Erythroblast (primary cell): ENCODE data around the gene UBR7.

ENCODE experiments used
- GATA1 ChIP-seq: IDR thresholded peaks from 2 replicates; pipeline ENCODE4 v1.6.1; 2011; ENCODE audit warnings: low read depth, mild to moderate bottlenecking, control low read depth, low read length, moderate library complexity
- POLR2A ChIP-seq: IDR thresholded peaks from 2 replicates; pipeline ENCODE4 v1.6.1; 2011; ENCODE audit warnings: mild to moderate bottlenecking, low read length

DNA sequence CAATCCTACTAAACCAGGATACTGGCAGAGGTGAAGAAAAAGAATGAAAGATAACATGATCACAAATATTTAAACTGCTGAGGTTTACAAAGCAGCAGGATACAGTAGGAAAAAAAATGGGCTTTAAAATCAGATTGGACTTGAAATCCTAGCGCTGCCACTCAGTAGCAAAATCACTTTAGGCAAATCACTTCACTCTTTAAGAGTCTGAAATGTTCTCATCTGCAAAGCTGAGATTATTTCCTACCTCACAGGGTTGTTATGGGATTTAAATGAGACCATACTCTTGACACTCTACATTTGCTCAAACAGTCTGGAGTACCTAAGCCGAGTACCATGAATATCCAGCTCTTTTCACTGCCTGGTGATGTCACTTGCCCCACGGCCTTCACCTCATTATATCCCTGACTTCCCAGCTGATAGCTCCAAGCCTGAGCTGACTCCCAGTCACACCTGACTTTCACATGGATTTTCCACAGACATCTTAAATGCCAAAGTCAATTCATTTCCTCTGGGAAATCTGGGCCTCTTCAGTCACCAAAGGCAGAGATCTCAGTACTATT is 60.2 kb downstream of the UBR7 start:
- TF ChIP-seq POLR2A (no peak), GATA1 (no peak)
